Activated T-helper 1 cell treated with anti-CD3 and anti-CD28 coated beads, Interleukin-12 subunit alpha, Interleukin-12 subunit beta, Interleukin-2, Interleukin-4 antibody, amounts not matched to agents 30 ng/mL and 10 ng/mL and 1 ng/mL, durations not matched to agents 14 hours and 24 hours and 36 hours (primary cell): ENCODE measurements around the gene CIDEC. TPM values are rescaled to one million over a fixed set of nuclear protein-coding genes. Genes with fewer than 3 reads are reported as not detected.
"Not testable (repeated sequence)": the region's sequence is repeated elsewhere in the genome, so short reads cannot be mapped to it uniquely, and the experiment has no call there.

Experiments used
- DNase-seq: peaks from one replicate; pipeline ENCODE4 v3.0.0; 2021; ENCODE audit warnings: low spot score
- H3K27ac Mint-ChIP-seq: one replicate; pipeline ENCODE4 v1.8.0; 2021; ENCODE audit warnings: mild to moderate bottlenecking, mixed read lengths
- H3K27me3 Mint-ChIP-seq: one replicate; pipeline ENCODE4 v1.8.0; 2022; ENCODE audit warnings: mild to moderate bottlenecking, moderate library complexity, mixed read lengths; ENCODE audit not compliant: insufficient read depth
- H3K36me3 Mint-ChIP-seq: one replicate; pipeline ENCODE4 v1.8.0; 2021; ENCODE audit warnings: low read depth, mixed read lengths
- H3K4me1 Mint-ChIP-seq: one replicate; pipeline ENCODE4 v1.8.0; 2021; ENCODE audit warnings: low read depth, mixed read lengths
- H3K4me3 Mint-ChIP-seq: one replicate; pipeline ENCODE4 v1.8.0; 2021; ENCODE audit warnings: mild to moderate bottlenecking, moderate library complexity, mixed read lengths
- H3K9me3 Mint-ChIP-seq: one replicate; pipeline ENCODE4 v1.8.0; 2021; ENCODE audit warnings: mixed read lengths
- intact Hi-C: fragments of 100-400 bp; cut with micrococcal nuclease; formaldehyde crosslinking; loops from one replicate; pipeline ENCODE4 v1.15.1; 2024
- total RNA-seq: library from RNA; stranded (reverse); gene quantifications from 2 replicates; pipeline ENCODE4 v1.2.3, GENCODE V29; 2022

CIDEC gene
- total RNA-seq, 1 donor from 2014 or later = not detected

GRCh38 chr3:9864200-9864927 lies 15.7 kb downstream of the CIDEC start:
- H3K27me3 Mint-ChIP-seq = peaks cover 13% of the 10 kb centered on the region
- DNase-seq = no peak
- no peaks in the 10 kb centered on the region for H3K9me3 Mint-ChIP-seq
- no peaks in the 10 kb centered on the region for H3K36me3 Mint-ChIP-seq
- no peaks in the 10 kb centered on the region for H3K4me1 Mint-ChIP-seq
- intact Hi-C loops = loop anchor here (5.0 kb wide), 1 partner anchor 48 kb away; no protein-coding TSS in a partner anchor
- H3K27ac Mint-ChIP-seq = no peak overlapping the region
- H3K4me3 Mint-ChIP-seq = no peak overlapping the region

DNA sequence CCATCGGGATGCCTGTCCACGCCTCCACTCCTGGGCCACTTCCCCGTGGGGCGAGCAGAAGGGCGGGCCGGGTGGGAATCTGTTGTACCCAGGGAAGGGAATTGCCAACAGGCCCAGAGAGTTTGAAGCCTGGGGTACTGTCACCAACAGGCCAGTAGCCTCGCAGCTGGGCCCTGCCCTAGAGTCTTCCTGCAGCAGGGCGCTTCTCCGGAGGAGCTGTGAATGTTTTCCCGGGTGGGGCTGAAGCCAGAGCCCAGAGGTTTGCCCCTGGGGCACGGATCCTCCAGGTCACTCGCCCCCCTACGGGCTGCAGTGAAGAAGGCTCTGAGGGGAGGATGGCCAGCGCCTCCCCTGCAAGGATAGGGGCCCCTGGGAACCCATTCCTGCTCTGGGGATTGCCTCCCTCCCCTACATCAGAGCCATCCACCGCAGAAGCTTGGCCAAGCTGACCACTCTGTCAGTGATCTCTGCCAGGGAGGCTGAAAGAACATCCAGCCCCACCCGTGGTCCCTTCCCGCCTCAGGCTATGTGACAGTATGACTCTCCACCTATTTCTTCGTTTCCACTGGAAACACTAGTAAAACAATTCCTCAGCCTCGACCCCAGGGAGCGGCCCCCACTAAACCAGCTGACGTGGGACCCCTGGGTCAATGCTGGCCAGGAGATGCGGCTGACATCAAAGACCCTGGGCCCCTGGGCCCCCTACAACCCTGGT lies 16.8 kb downstream of the CIDEC start:
- Mint-ChIP-seq H3K4me3 (no peak overlapping the region), H3K9me3 (no peaks in the 10 kb centered on the region), H3K4me1 (no peaks in the 10 kb centered on the region), H3K27ac (no peak overlapping the region), H3K27me3 (peaks cover 13% of the 10 kb centered on the region), H3K36me3 (no peaks in the 10 kb centered on the region)
- intact Hi-C loops = loop anchor here (5.0 kb wide), 1 partner anchor 49 kb away; no protein-coding TSS in a partner anchor
- no peak for DNase-seq

- no peak overlapping the region for H3K27ac Mint-ChIP-seq
- intact Hi-C loops = loop anchor here (5.0 kb wide), 1 partner anchor 50 kb away; no protein-coding TSS in a partner anchor
- peak overlapping the region; percentile 19 for H3K4me3 Mint-ChIP-seq
- no peaks in the 10 kb centered on the region for H3K9me3 Mint-ChIP-seq
- H3K27me3 Mint-ChIP-seq = peaks cover 13% of the 10 kb centered on the region
- no peak for DNase-seq
- no peaks in the 10 kb centered on the region for H3K36me3 Mint-ChIP-seq
- H3K4me1 Mint-ChIP-seq = no peaks in the 10 kb centered on the region
Measured at GRCh38 chr3:9862391-9863057, 17.5 kb downstream of the CIDEC start.

- intact Hi-C loops = loop anchor here (5.0 kb wide), 1 partner anchor 51 kb away; no protein-coding TSS in a partner anchor
- Mint-ChIP-seq H3K4me3 (no peak overlapping the region), H3K27me3 (peaks cover 13% of the 10 kb centered on the region), H3K27ac (no peak overlapping the region), H3K4me1 (no peaks in the 10 kb centered on the region), H3K9me3 (no peaks in the 10 kb centered on the region), H3K36me3 (no peaks in the 10 kb centered on the region)
- DNase-seq = no peak
Measured at GRCh38 chr3:9861626-9862130, 18.4 kb downstream of the CIDEC start.

DNA sequence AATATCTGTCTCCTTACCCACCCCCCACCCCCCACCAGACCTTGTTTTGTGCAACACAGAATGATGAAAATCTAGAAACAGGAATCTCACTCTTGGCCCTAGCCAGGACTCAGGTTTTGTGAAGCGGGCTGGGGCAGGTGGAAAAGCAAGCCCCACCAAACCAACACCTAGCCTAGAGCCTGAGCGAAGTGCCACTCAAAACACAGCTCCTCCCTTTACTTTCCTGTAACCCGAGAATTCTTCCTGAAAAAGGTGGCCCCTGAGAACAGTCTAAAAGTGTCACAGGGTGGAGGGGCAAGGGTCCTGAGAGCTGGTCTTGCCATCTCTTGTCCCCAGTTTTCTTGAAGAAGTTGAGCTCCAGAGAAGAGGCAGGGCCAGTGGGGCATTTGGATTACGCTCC lies 18.9 kb downstream of the CIDEC start:
- intact Hi-C loops = loop anchor here (5.0 kb wide), 1 partner anchor 51 kb away; no protein-coding TSS in a partner anchor
- DNase-seq = no peak
- H3K27me3 Mint-ChIP-seq = peaks cover 13% of the 10 kb centered on the region
- H3K4me1 Mint-ChIP-seq = no peaks in the 10 kb centered on the region
- no peaks in the 10 kb centered on the region for H3K9me3 Mint-ChIP-seq
- no peak overlapping the region for H3K4me3 Mint-ChIP-seq
- H3K27ac Mint-ChIP-seq = no peak overlapping the region
- no peaks in the 10 kb centered on the region for H3K36me3 Mint-ChIP-seq

GRCh38 chr3:9859530-9860025 lies 20.5 kb downstream of the CIDEC start:
- H3K27me3 Mint-ChIP-seq = peaks cover 15% of the 10 kb centered on the region

GRCh38 chr3:9855594-9855993 lies 24.5 kb downstream of the CIDEC start:
- intact Hi-C loops = no loop called here
- H3K4me3 Mint-ChIP-seq = no peak overlapping the region
- H3K9me3 Mint-ChIP-seq = no peaks in the 10 kb centered on the region
- H3K27me3 Mint-ChIP-seq = peaks cover 29% of the 10 kb centered on the region
- DNase-seq = no peak
- H3K36me3 Mint-ChIP-seq = no peaks in the 10 kb centered on the region
- no peaks in the 10 kb centered on the region for H3K4me1 Mint-ChIP-seq
- no peak overlapping the region for H3K27ac Mint-ChIP-seq

More at GRCh38 chr3:9859530-9860025, 20.5 kb downstream of the CIDEC start:
- H3K36me3 Mint-ChIP-seq = no peaks in the 10 kb centered on the region
- H3K27ac Mint-ChIP-seq = no peak overlapping the region
- no peak for DNase-seq
- H3K4me3 Mint-ChIP-seq = no peak overlapping the region
- no peaks in the 10 kb centered on the region for H3K4me1 Mint-ChIP-seq
- no peaks in the 10 kb centered on the region for H3K9me3 Mint-ChIP-seq
- intact Hi-C loops = loop anchor here (5.0 kb wide), 1 partner anchor 53 kb away; no protein-coding TSS in a partner anchor

GRCh38 chr3:9854291-9854940 lies 25.6 kb downstream of the CIDEC start:
- H3K27ac Mint-ChIP-seq, H3K4me3 Mint-ChIP-seq, H3K4me1 Mint-ChIP-seq, H3K36me3 Mint-ChIP-seq, intact Hi-C loops, H3K9me3 Mint-ChIP-seq, DNase-seq: not testable (repeated sequence)
- peaks cover 33% of the 10 kb centered on the region for H3K27me3 Mint-ChIP-seq

GRCh38 chr3:9852528-9852927 lies 27.5 kb downstream of the CIDEC start:
- Mint-ChIP-seq H3K27me3 (peaks cover 33% of the 10 kb centered on the region), H3K27ac (no peak overlapping the region), H3K4me3 (no peak overlapping the region), H3K9me3 (no peaks in the 10 kb centered on the region), H3K36me3 (no peaks in the 10 kb centered on the region), H3K4me1 (peaks cover 4% of the 10 kb centered on the region)
- intact Hi-C loops = no loop called here
- DNase-seq = no peak

DNA sequence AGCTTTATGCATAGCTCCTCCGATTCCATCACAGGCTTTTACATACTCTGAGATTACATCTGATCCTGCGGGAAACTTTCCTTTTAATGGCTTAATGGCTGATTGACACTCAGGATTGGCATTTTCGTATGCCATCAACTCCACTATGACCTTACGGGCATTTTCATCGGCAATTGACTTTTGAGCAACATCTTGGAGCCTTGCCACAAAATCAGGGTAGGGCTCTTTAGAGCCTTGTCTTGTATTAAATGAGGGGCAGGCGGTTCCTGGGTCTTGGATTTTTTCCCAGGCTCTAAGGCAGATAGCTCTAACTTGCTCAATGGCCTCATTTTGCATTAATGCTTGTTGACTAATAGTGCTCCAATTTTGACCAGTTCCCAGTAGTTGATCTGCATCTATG lies 28.1 kb downstream of the CIDEC start:
- intact Hi-C loops, DNase-seq, H3K4me3 Mint-ChIP-seq, H3K4me1 Mint-ChIP-seq, H3K27ac Mint-ChIP-seq, H3K36me3 Mint-ChIP-seq, H3K9me3 Mint-ChIP-seq: not testable (repeated sequence)
- peaks cover 33% of the 10 kb centered on the region for H3K27me3 Mint-ChIP-seq

DNA sequence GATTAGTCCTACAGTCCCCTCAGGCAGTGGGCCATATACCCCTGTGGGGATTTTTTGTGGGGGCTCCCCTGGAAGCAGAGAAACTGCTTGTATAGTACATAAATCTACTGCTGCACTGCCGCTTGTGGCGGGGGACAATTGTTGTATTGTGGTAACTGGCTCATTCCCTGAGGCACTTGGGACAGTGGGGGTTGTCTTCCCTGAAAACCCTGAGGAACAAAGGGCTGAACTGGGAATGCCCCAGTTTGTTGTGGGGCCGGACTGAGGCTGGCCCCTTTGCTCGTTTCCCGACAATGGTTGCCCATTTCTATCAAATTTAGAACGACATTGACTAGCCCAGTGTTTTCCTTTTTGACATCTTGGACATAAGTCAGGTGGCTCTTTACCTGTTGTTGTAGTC lies 28.7 kb downstream of the CIDEC start:
- H3K36me3 Mint-ChIP-seq, H3K27ac Mint-ChIP-seq, H3K4me1 Mint-ChIP-seq, H3K9me3 Mint-ChIP-seq, DNase-seq, intact Hi-C loops, H3K4me3 Mint-ChIP-seq: not testable (repeated sequence)
- peaks cover 33% of the 10 kb centered on the region for H3K27me3 Mint-ChIP-seq

GRCh38 chr3:9848860-9849259 lies 31.2 kb downstream of the CIDEC start:
- peaks cover 18% of the 10 kb centered on the region for H3K4me1 Mint-ChIP-seq
- not testable (repeated sequence) for H3K36me3 Mint-ChIP-seq, DNase-seq, H3K27ac Mint-ChIP-seq, H3K9me3 Mint-ChIP-seq, H3K4me3 Mint-ChIP-seq
- peaks cover 29% of the 10 kb centered on the region for H3K27me3 Mint-ChIP-seq
- intact Hi-C loops = loop anchor here (10.0 kb wide), 1 partner anchor 266 kb away; the partner anchor contains the start of gene BRK1
